IMR-90 (cell line): ENCODE results near the gene MTA3. TPM values are rescaled to one million over a fixed set of nuclear protein-coding genes. Genes with fewer than 3 reads are reported as not detected.

Source experiments
- ATAC-seq: fragments of 200-7000 bp; cut with Tn5 transposase; 2 replicates; pipeline ENCODE4 v1.9.1; 2020; ENCODE audit warnings: low read depth, mild to moderate bottlenecking, moderate library complexity
- BruUV-seq: library from RNA; stranded (reverse); fragments of 400-500 nt; replicated peaks from 2 replicates; lab custom pipeline; 2021; lab: Mats Ljungman, UMichigan
- CTCF ChIA-PET: fragments of 300-600 bp; formaldehyde crosslinking; extraction: SDS; loops from one replicate; lab custom pipeline; 2021; ENCODE audit warnings: antibody characterized with exemption; lab: Yijun Ruan, JAX
- POLR2A ChIA-PET: fragments of 300-600 bp; sonication (Branson Sonifier 250); formaldehyde crosslinking; loops from one replicate; lab custom pipeline; 2022; ENCODE audit warnings: antibody characterized with exemption; ENCODE audit not compliant: unreplicated experiment; lab: Charles Lee
- DNase-seq: peaks from one replicate; pipeline ENCODE4 v3.0.0; 2013
- H2AFZ ChIP-seq: replicated peaks from 2 replicates; pipeline ENCODE3; 2013; ENCODE audit warnings: low read length, mild to moderate bottlenecking; ENCODE audit not compliant: poor library complexity
- H2AK5ac ChIP-seq: 2 replicates; pipeline ENCODE4 v1.6.1; 2013; ENCODE audit warnings: low read depth, low read length, inconsistent platforms
- H2AK9ac ChIP-seq: replicated peaks from 2 replicates; pipeline ENCODE3; 2013; ENCODE audit warnings: mild to moderate bottlenecking, low read depth, low read length, moderate library complexity; ENCODE audit not compliant: poor library complexity
- H2BK120ac ChIP-seq: 2 replicates; pipeline ENCODE4 v1.6.1; 2013; ENCODE audit warnings: low read depth, low read length, inconsistent platforms
- H2BK15ac ChIP-seq: 3 replicates; pipeline ENCODE4 v1.6.1; 2013; ENCODE audit warnings: low read depth, low read length, inconsistent platforms
- H2BK20ac ChIP-seq: 2 replicates; pipeline ENCODE4 v1.6.1; 2013; ENCODE audit warnings: low read depth, mild to moderate bottlenecking, inconsistent platforms, low read length, moderate library complexity
- H2BK5ac ChIP-seq: 2 replicates; pipeline ENCODE4 v1.6.1; 2013; ENCODE audit warnings: mild to moderate bottlenecking, low read depth, low read length, inconsistent platforms; ENCODE audit not compliant: poor library complexity, severe bottlenecking
- H3K14ac ChIP-seq: replicated peaks from 2 replicates; pipeline ENCODE4 v1.6.1; 2013; ENCODE audit warnings: low read depth, low read length, inconsistent platforms
- H3K18ac ChIP-seq: 2 replicates; pipeline ENCODE4 v1.6.1; 2013; ENCODE audit warnings: low read depth, low read length, control low read depth
- H3K23ac ChIP-seq: 2 replicates; pipeline ENCODE4 v1.6.1; 2013; ENCODE audit warnings: low read depth, low read length, inconsistent platforms
- H3K27ac ChIP-seq: 2 replicates; pipeline ENCODE4 v1.5.1; 2013; ENCODE audit warnings: mild to moderate bottlenecking, control low read depth, low read length; ENCODE audit not compliant: insufficient read depth
- H3K27me3 ChIP-seq: 2 replicates; pipeline ENCODE4 v1.6.1; 2013; ENCODE audit warnings: low read length; ENCODE audit not compliant: control insufficient read depth, insufficient read depth
- H3K36me3 ChIP-seq: 2 replicates; pipeline ENCODE4 v1.6.1; 2013; ENCODE audit warnings: low read length, mixed read lengths; ENCODE audit not compliant: control insufficient read depth, insufficient read depth
- H3K4ac ChIP-seq: 2 replicates; pipeline ENCODE4 v1.6.1; 2013; ENCODE audit warnings: low read depth, low read length, inconsistent platforms
- H3K4me1 ChIP-seq: 2 replicates; pipeline ENCODE4 v1.6.1; 2013; ENCODE audit warnings: low read length, mixed read lengths; ENCODE audit not compliant: control insufficient read depth, insufficient read depth
- H3K4me2 ChIP-seq: 2 replicates; pipeline ENCODE4 v1.6.1; 2013; ENCODE audit warnings: low read depth, mild to moderate bottlenecking, control low read depth, low read length, moderate library complexity
- H3K4me3 ChIP-seq: 2 replicates; pipeline ENCODE4 v1.5.1; 2013; ENCODE audit warnings: low read depth, mild to moderate bottlenecking, control low read depth, low read length, moderate library complexity; ENCODE audit not compliant: insufficient read depth
- H3K56ac ChIP-seq: 2 replicates; pipeline ENCODE4 v1.6.1; 2013; ENCODE audit warnings: low read length, inconsistent platforms; ENCODE audit not compliant: insufficient read depth; ENCODE audit errors: extremely low read depth
- H3K79me1 ChIP-seq, 2 experiments: 2 replicates each; pipeline ENCODE4 v1.6.1; 2013; ENCODE audit warnings: low read length in 2 of 2, inconsistent platforms in 1 of 2, low read depth in 1 of 2
- H3K9ac ChIP-seq: 2 replicates; pipeline ENCODE4 v1.6.1; 2013; ENCODE audit warnings: low read depth, low read length, control low read depth
- H3K9me1 ChIP-seq: 2 replicates; pipeline ENCODE4 v1.6.1; 2013; ENCODE audit warnings: low read length, inconsistent platforms; ENCODE audit not compliant: insufficient read depth
- H3K9me3 ChIP-seq: 2 replicates; pipeline ENCODE4 v1.6.1; 2013; ENCODE audit warnings: low read length; ENCODE audit not compliant: control insufficient read depth, insufficient read depth
- H4K20me1 ChIP-seq: 2 replicates; pipeline ENCODE4 v1.6.1; 2013; ENCODE audit warnings: low read length, inconsistent platforms; ENCODE audit not compliant: insufficient read depth
- H4K5ac ChIP-seq: 2 replicates; pipeline ENCODE4 v1.6.1; 2013; ENCODE audit warnings: mild to moderate bottlenecking, low read depth, low read length, control low read depth
- H4K8ac ChIP-seq, 2 experiments: 2 replicates each; pipeline ENCODE4 v1.6.1; 2013; ENCODE audit warnings: low read depth in 2 of 2, low read length in 2 of 2, control low read depth in 1 of 2, inconsistent platforms in 1 of 2
- H4K91ac ChIP-seq: 2 replicates; pipeline ENCODE4 v1.6.1; 2013; ENCODE audit warnings: low read depth, low read length, inconsistent platforms; ENCODE audit not compliant: insufficient read depth
- BHLHE40 ChIP-seq: fragments of 150-350 bp; IDR thresholded peaks from 2 replicates; pipeline ENCODE4 v1.6.1; 2016; ENCODE audit warnings: mild to moderate bottlenecking, low read depth, low read length
- CEBPB ChIP-seq: IDR thresholded peaks from 2 replicates; pipeline ENCODE4 v1.6.1; 2012; ENCODE audit warnings: low read depth, low read length, improper control_type of control experiment
- CHD1 ChIP-seq: IDR thresholded peaks from 2 replicates; pipeline ENCODE4 v1.6.1; 2012; ENCODE audit warnings: low read depth, low read length, improper control_type of control experiment
- CTCF ChIP-seq: conservative IDR thresholded peaks from 2 replicates; pipeline ENCODE4 v1.5.1; 2012; ENCODE audit warnings: mild to moderate bottlenecking, low read depth, low read length, improper control_type of control experiment
- FOS ChIP-seq: fragments of 150-350 bp; IDR thresholded peaks from 2 replicates; pipeline ENCODE4 v1.6.1; 2016; ENCODE audit warnings: low read depth, low read length
- MAZ ChIP-seq: IDR thresholded peaks from 2 replicates; pipeline ENCODE4 v1.6.1; 2012; ENCODE audit warnings: low read depth, mild to moderate bottlenecking, low read length, improper control_type of control experiment, moderate library complexity, borderline replicate concordance
- NFE2L2 ChIP-seq: fragments of 150-350 bp; IDR thresholded peaks from 2 replicates; pipeline ENCODE4 v1.6.1; 2016; ENCODE audit warnings: low read depth, mild to moderate bottlenecking, low read length
- POLR2A ChIP-seq: IDR thresholded peaks from 2 replicates; pipeline ENCODE4 v1.6.1; 2012; ENCODE audit warnings: mild to moderate bottlenecking, low read depth, low read length
- RAD21 ChIP-seq: IDR thresholded peaks from 2 replicates; pipeline ENCODE4 v1.6.1; 2012; ENCODE audit warnings: low read length, improper control_type of control experiment
- RCOR1 ChIP-seq: IDR thresholded peaks from 2 replicates; pipeline ENCODE4 v1.6.1; 2012; ENCODE audit warnings: mild to moderate bottlenecking, low read length, improper control_type of control experiment; ENCODE audit not compliant: insufficient replicate concordance
- RFX5 ChIP-seq: IDR thresholded peaks from 2 replicates; pipeline ENCODE4 v1.8.0; 2012; ENCODE audit warnings: low read depth, mild to moderate bottlenecking, low read length, moderate library complexity
- SMC3 ChIP-seq: fragments of 150-350 bp; IDR thresholded peaks from 2 replicates; pipeline ENCODE4 v1.6.1; 2016; ENCODE audit warnings: low read depth, mild to moderate bottlenecking, antibody characterized with exemption, low read length, moderate library complexity
- USF2 ChIP-seq: fragments of 150-350 bp; IDR thresholded peaks from 2 replicates; pipeline ENCODE4 v1.6.1; 2017; ENCODE audit warnings: mild to moderate bottlenecking, antibody characterized with exemption, low read length, low read depth
- WGBS, 2 experiments: methylation state at CpG; one replicate each; pipeline versions ENCODE4 v1.1.5 to v1.1.7; 2013; ENCODE audit warnings: missing lambda C conversion rate in 2 of 2; ENCODE audit not compliant: insufficient read length in 1 of 2; ENCODE audit errors: extremely low coverage in 2 of 2; 5-methylcytosine and 5-hydroxymethylcytosine counted together
- dilution Hi-C: fragments of 300-500 bp; cut with HindIII; formaldehyde crosslinking; loops from one replicate; pipeline ENCODE4 v1.14.3; 2018; ENCODE audit warnings: low sequenced_read_pairs; ENCODE audit not compliant: unreplicated experiment
- in situ Hi-C: fragments of 300-500 bp; cut with MboI; formaldehyde crosslinking; loops from 3 replicates; pipeline ENCODE4 v1.14.3; 2019; ENCODE audit warnings: low sequenced_read_pairs, inconsistent platforms, mixed read lengths
- intact Hi-C: fragments of 100-400 bp; cut with micrococcal nuclease; formaldehyde crosslinking; loops from 2 replicates; pipeline ENCODE4 v1.10.0; 2022
- polyA plus RNA-seq, 3 experiments: library from polyadenylated mRNA; depleted of rRNA; stranded (reverse); fragments of >200 nt; gene quantifications; 2 replicates each; pipeline ENCODE4 v1.2.3, GENCODE V29; 2012; ENCODE audit warnings: low replicate concordance in 1 of 3
- total RNA-seq: library from RNA; depleted of rRNA; stranded (reverse); fragments of >200 nt; gene quantifications from 2 replicates; pipeline ENCODE4 v1.2.3, GENCODE V29; 2012

The MTA3 gene
- total and polyA plus RNA-seq, 2 of the 4 experiments (the other 2 are of a cell fraction) = 31.9 to 34.3 TPM

- Histone ChIP-seq H2BK15ac (no peak overlapping the region), H2AK9ac (no peak overlapping the region), H2AK5ac (no peak overlapping the region), H3K4me1 (no peaks in the 10 kb centered on the region; the same call in 1 of the 2 replicates), H3K4me3 (no peak overlapping the region), H4K8ac (no peak overlapping the region), H3K4me2 (no peak overlapping the region), H3K79me1 (no peaks in the 10 kb centered on the region), H3K23ac (no peak overlapping the region), H2AFZ (no peak overlapping the region), H2BK20ac (no peak overlapping the region), H3K4ac (no peak overlapping the region), H3K27me3 (peaks cover 34% of the 10 kb centered on the region), H3K18ac (no peak overlapping the region), H3K14ac (no peak overlapping the region), H2BK120ac (no peak overlapping the region), H3K9me3 (no peaks in the 10 kb centered on the region), H2BK5ac (no peak overlapping the region), H3K56ac (no peak overlapping the region), H3K9ac (no peak overlapping the region), H4K5ac (no peak overlapping the region), H4K91ac (no peak overlapping the region), H4K20me1 (no peaks in the 10 kb centered on the region), H3K27ac (no peak overlapping the region), H3K9me1 (no peaks in the 10 kb centered on the region), H3K36me3 (no peaks in the 10 kb centered on the region)
- ATAC-seq = no peak
- intact Hi-C loops (no loop called here), dilution Hi-C loops (no loop called here), in situ Hi-C loops (no loop called here)
- TF ChIP-seq SMC3 (no peak), RAD21 (no peak), MAZ (no peak), RCOR1 (no peak), BHLHE40 (no peak), USF2 (no peak), CEBPB (no peak), CHD1 (no peak), POLR2A (no peak), NFE2L2 (no peak), RFX5 (no peak), FOS (no peak), CTCF (no peak)
- DNase-seq = no peak
- ChIA-PET CTCF (no interaction called here), POLR2A (no interaction called here)
- BruUV-seq = no TSS peak
- WGBS, 2 experiments = no CpG with 5 or more reads among the region's 3 CpGs
These were observed 219.0 kb downstream of the MTA3 start for GRCh38 chr2:42787424-42787787.
